IMR-90 (cell line): ENCODE data around the gene AIDA. TPM values are rescaled to one million over a fixed set of nuclear protein-coding genes. Genes with fewer than 3 reads are reported as not detected.

Source experiments
- ATAC-seq: fragments of 200-7000 bp; cut with Tn5 transposase; 2 replicates; pipeline ENCODE4 v1.9.1; 2020; ENCODE audit warnings: low read depth, mild to moderate bottlenecking, moderate library complexity
- BruUV-seq: library from RNA; stranded (reverse); fragments of 400-500 nt; replicated peaks from 2 replicates; lab custom pipeline; 2021; lab: Mats Ljungman, UMichigan
- CTCF ChIA-PET: fragments of 300-600 bp; formaldehyde crosslinking; extraction: SDS; loops from one replicate; lab custom pipeline; 2021; ENCODE audit warnings: antibody characterized with exemption; lab: Yijun Ruan, JAX
- POLR2A ChIA-PET: fragments of 300-600 bp; sonication (Branson Sonifier 250); formaldehyde crosslinking; loops from one replicate; lab custom pipeline; 2022; ENCODE audit warnings: antibody characterized with exemption; ENCODE audit not compliant: unreplicated experiment; lab: Charles Lee
- DNase-seq: peaks from one replicate; pipeline ENCODE4 v3.0.0; 2013
- H2AFZ ChIP-seq: replicated peaks from 2 replicates; pipeline ENCODE3; 2013; ENCODE audit warnings: low read length, mild to moderate bottlenecking; ENCODE audit not compliant: poor library complexity
- H2AK5ac ChIP-seq: 2 replicates; pipeline ENCODE4 v1.6.1; 2013; ENCODE audit warnings: low read depth, low read length, inconsistent platforms
- H2AK9ac ChIP-seq: replicated peaks from 2 replicates; pipeline ENCODE3; 2013; ENCODE audit warnings: mild to moderate bottlenecking, low read depth, low read length, moderate library complexity; ENCODE audit not compliant: poor library complexity
- H2BK120ac ChIP-seq: 2 replicates; pipeline ENCODE4 v1.6.1; 2013; ENCODE audit warnings: low read depth, low read length, inconsistent platforms
- H2BK15ac ChIP-seq: 3 replicates; pipeline ENCODE4 v1.6.1; 2013; ENCODE audit warnings: low read depth, low read length, inconsistent platforms
- H2BK20ac ChIP-seq: 2 replicates; pipeline ENCODE4 v1.6.1; 2013; ENCODE audit warnings: low read depth, mild to moderate bottlenecking, inconsistent platforms, low read length, moderate library complexity
- H2BK5ac ChIP-seq: 2 replicates; pipeline ENCODE4 v1.6.1; 2013; ENCODE audit warnings: mild to moderate bottlenecking, low read depth, low read length, inconsistent platforms; ENCODE audit not compliant: poor library complexity, severe bottlenecking
- H3K14ac ChIP-seq: replicated peaks from 2 replicates; pipeline ENCODE4 v1.6.1; 2013; ENCODE audit warnings: low read depth, low read length, inconsistent platforms
- H3K18ac ChIP-seq: 2 replicates; pipeline ENCODE4 v1.6.1; 2013; ENCODE audit warnings: low read depth, low read length, control low read depth
- H3K23ac ChIP-seq: 2 replicates; pipeline ENCODE4 v1.6.1; 2013; ENCODE audit warnings: low read depth, low read length, inconsistent platforms
- H3K27ac ChIP-seq: 2 replicates; pipeline ENCODE4 v1.5.1; 2013; ENCODE audit warnings: mild to moderate bottlenecking, control low read depth, low read length; ENCODE audit not compliant: insufficient read depth
- H3K27me3 ChIP-seq: 2 replicates; pipeline ENCODE4 v1.6.1; 2013; ENCODE audit warnings: low read length; ENCODE audit not compliant: control insufficient read depth, insufficient read depth
- H3K36me3 ChIP-seq: 2 replicates; pipeline ENCODE4 v1.6.1; 2013; ENCODE audit warnings: low read length, mixed read lengths; ENCODE audit not compliant: control insufficient read depth, insufficient read depth
- H3K4ac ChIP-seq: 2 replicates; pipeline ENCODE4 v1.6.1; 2013; ENCODE audit warnings: low read depth, low read length, inconsistent platforms
- H3K4me1 ChIP-seq: 2 replicates; pipeline ENCODE4 v1.6.1; 2013; ENCODE audit warnings: low read length, mixed read lengths; ENCODE audit not compliant: control insufficient read depth, insufficient read depth
- H3K4me2 ChIP-seq: 2 replicates; pipeline ENCODE4 v1.6.1; 2013; ENCODE audit warnings: low read depth, mild to moderate bottlenecking, control low read depth, low read length, moderate library complexity
- H3K4me3 ChIP-seq: 2 replicates; pipeline ENCODE4 v1.5.1; 2013; ENCODE audit warnings: low read depth, mild to moderate bottlenecking, control low read depth, low read length, moderate library complexity; ENCODE audit not compliant: insufficient read depth
- H3K56ac ChIP-seq: 2 replicates; pipeline ENCODE4 v1.6.1; 2013; ENCODE audit warnings: low read length, inconsistent platforms; ENCODE audit not compliant: insufficient read depth; ENCODE audit errors: extremely low read depth
- H3K79me1 ChIP-seq, 2 experiments: 2 replicates each; pipeline ENCODE4 v1.6.1; 2013; ENCODE audit warnings: low read length in 2 of 2, inconsistent platforms in 1 of 2, low read depth in 1 of 2
- H3K9ac ChIP-seq: 2 replicates; pipeline ENCODE4 v1.6.1; 2013; ENCODE audit warnings: low read depth, low read length, control low read depth
- H3K9me1 ChIP-seq: 2 replicates; pipeline ENCODE4 v1.6.1; 2013; ENCODE audit warnings: low read length, inconsistent platforms; ENCODE audit not compliant: insufficient read depth
- H3K9me3 ChIP-seq: 2 replicates; pipeline ENCODE4 v1.6.1; 2013; ENCODE audit warnings: low read length; ENCODE audit not compliant: control insufficient read depth, insufficient read depth
- H4K20me1 ChIP-seq: 2 replicates; pipeline ENCODE4 v1.6.1; 2013; ENCODE audit warnings: low read length, inconsistent platforms; ENCODE audit not compliant: insufficient read depth
- H4K5ac ChIP-seq: 2 replicates; pipeline ENCODE4 v1.6.1; 2013; ENCODE audit warnings: mild to moderate bottlenecking, low read depth, low read length, control low read depth
- H4K8ac ChIP-seq, 2 experiments: 2 replicates each; pipeline ENCODE4 v1.6.1; 2013; ENCODE audit warnings: low read depth in 2 of 2, low read length in 2 of 2, control low read depth in 1 of 2, inconsistent platforms in 1 of 2
- H4K91ac ChIP-seq: 2 replicates; pipeline ENCODE4 v1.6.1; 2013; ENCODE audit warnings: low read depth, low read length, inconsistent platforms; ENCODE audit not compliant: insufficient read depth
- BHLHE40 ChIP-seq: fragments of 150-350 bp; IDR thresholded peaks from 2 replicates; pipeline ENCODE4 v1.6.1; 2016; ENCODE audit warnings: mild to moderate bottlenecking, low read depth, low read length
- CEBPB ChIP-seq: IDR thresholded peaks from 2 replicates; pipeline ENCODE4 v1.6.1; 2012; ENCODE audit warnings: low read depth, low read length, improper control_type of control experiment
- CHD1 ChIP-seq: IDR thresholded peaks from 2 replicates; pipeline ENCODE4 v1.6.1; 2012; ENCODE audit warnings: low read depth, low read length, improper control_type of control experiment
- CTCF ChIP-seq: conservative IDR thresholded peaks from 2 replicates; pipeline ENCODE4 v1.5.1; 2012; ENCODE audit warnings: mild to moderate bottlenecking, low read depth, low read length, improper control_type of control experiment
- FOS ChIP-seq: fragments of 150-350 bp; IDR thresholded peaks from 2 replicates; pipeline ENCODE4 v1.6.1; 2016; ENCODE audit warnings: low read depth, low read length
- MAFK ChIP-seq: IDR thresholded peaks from 2 replicates; pipeline ENCODE4 v1.6.1; 2012; ENCODE audit warnings: low read depth, low read length, improper control_type of control experiment
- MAZ ChIP-seq: IDR thresholded peaks from 2 replicates; pipeline ENCODE4 v1.6.1; 2012; ENCODE audit warnings: low read depth, mild to moderate bottlenecking, low read length, improper control_type of control experiment, moderate library complexity, borderline replicate concordance
- MXI1 ChIP-seq: IDR thresholded peaks from 2 replicates; pipeline ENCODE4 v1.6.1; 2012; ENCODE audit warnings: low read depth, mild to moderate bottlenecking, low read length, moderate library complexity, borderline replicate concordance
- NFE2L2 ChIP-seq: fragments of 150-350 bp; IDR thresholded peaks from 2 replicates; pipeline ENCODE4 v1.6.1; 2016; ENCODE audit warnings: low read depth, mild to moderate bottlenecking, low read length
- POLR2A ChIP-seq: IDR thresholded peaks from 2 replicates; pipeline ENCODE4 v1.6.1; 2012; ENCODE audit warnings: mild to moderate bottlenecking, low read depth, low read length
- RAD21 ChIP-seq: IDR thresholded peaks from 2 replicates; pipeline ENCODE4 v1.6.1; 2012; ENCODE audit warnings: low read length, improper control_type of control experiment
- RCOR1 ChIP-seq: IDR thresholded peaks from 2 replicates; pipeline ENCODE4 v1.6.1; 2012; ENCODE audit warnings: mild to moderate bottlenecking, low read length, improper control_type of control experiment; ENCODE audit not compliant: insufficient replicate concordance
- RFX5 ChIP-seq: IDR thresholded peaks from 2 replicates; pipeline ENCODE4 v1.8.0; 2012; ENCODE audit warnings: low read depth, mild to moderate bottlenecking, low read length, moderate library complexity
- SMC3 ChIP-seq: fragments of 150-350 bp; IDR thresholded peaks from 2 replicates; pipeline ENCODE4 v1.6.1; 2016; ENCODE audit warnings: low read depth, mild to moderate bottlenecking, antibody characterized with exemption, low read length, moderate library complexity
- USF2 ChIP-seq: fragments of 150-350 bp; IDR thresholded peaks from 2 replicates; pipeline ENCODE4 v1.6.1; 2017; ENCODE audit warnings: mild to moderate bottlenecking, antibody characterized with exemption, low read length, low read depth
- WGBS, 2 experiments: methylation state at CpG; one replicate each; pipeline versions ENCODE4 v1.1.5 to v1.1.7; 2013; ENCODE audit warnings: missing lambda C conversion rate in 2 of 2; ENCODE audit not compliant: insufficient read length in 1 of 2; ENCODE audit errors: extremely low coverage in 2 of 2; 5-methylcytosine and 5-hydroxymethylcytosine counted together
- dilution Hi-C: fragments of 300-500 bp; cut with HindIII; formaldehyde crosslinking; loops from one replicate; pipeline ENCODE4 v1.14.3; 2018; ENCODE audit warnings: low sequenced_read_pairs; ENCODE audit not compliant: unreplicated experiment
- in situ Hi-C: fragments of 300-500 bp; cut with MboI; formaldehyde crosslinking; loops from 3 replicates; pipeline ENCODE4 v1.14.3; 2019; ENCODE audit warnings: low sequenced_read_pairs, inconsistent platforms, mixed read lengths
- intact Hi-C: fragments of 100-400 bp; cut with micrococcal nuclease; formaldehyde crosslinking; loops from 2 replicates; pipeline ENCODE4 v1.10.0; 2022
- polyA plus RNA-seq, 3 experiments: library from polyadenylated mRNA; depleted of rRNA; stranded (reverse); fragments of >200 nt; gene quantifications; 2 replicates each; pipeline ENCODE4 v1.2.3, GENCODE V29; 2012; ENCODE audit warnings: low replicate concordance in 1 of 3
- total RNA-seq: library from RNA; depleted of rRNA; stranded (reverse); fragments of >200 nt; gene quantifications from 2 replicates; pipeline ENCODE4 v1.2.3, GENCODE V29; 2012
- TF ChIP-seq, protein P1 (sequence below): fragments of 150-350 bp; IDR thresholded peaks from 2 replicates; pipeline ENCODE4 v1.6.1; 2016; ENCODE audit warnings: low read depth, mild to moderate bottlenecking, low read length, moderate library complexity, borderline replicate concordance

Gene AIDA
- total and polyA plus RNA-seq, 2 of the 4 experiments (the other 2 are of a cell fraction) = 47.9 to 48.6 TPM

DNA sequence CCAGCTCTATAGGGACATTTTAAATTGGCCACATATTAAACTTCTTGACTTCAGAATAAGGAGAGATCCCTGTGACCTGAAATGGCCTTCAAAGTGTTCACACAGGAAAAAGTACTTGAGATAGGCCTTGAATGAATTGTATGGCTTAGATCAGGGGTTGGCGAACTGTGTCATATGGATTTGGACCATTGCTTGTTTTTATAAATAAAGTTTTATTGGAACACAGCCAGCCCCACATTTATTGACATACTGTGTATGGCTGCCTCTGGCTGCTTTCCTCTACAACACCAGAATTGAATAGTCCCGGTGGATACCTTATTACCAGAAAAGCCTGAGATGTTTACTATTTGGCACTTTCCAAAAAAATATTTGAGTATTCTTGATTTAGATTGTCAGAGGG lies 4.1 kb upstream of the AIDA start:
- no peak overlapping the region for H3K18ac ChIP-seq
- no peaks in the 10 kb centered on the region for H3K9me3 ChIP-seq
- intact Hi-C loops (no loop called here), in situ Hi-C loops (no loop called here), dilution Hi-C loops (no loop called here)
- DNase-seq = no peak
- H3K79me1 ChIP-seq = peaks cover 9 to 26% of the 10 kb centered on the region in 2 experiments; a peak in 2 of 4 replicates
- no peak overlapping the region for H4K8ac ChIP-seq
- H2BK120ac ChIP-seq = no peak overlapping the region
- no TSS peak for BruUV-seq
- H4K91ac ChIP-seq = no peak overlapping the region
- H4K20me1 ChIP-seq = no peaks in the 10 kb centered on the region
- H3K4me1 ChIP-seq = no peaks in the 10 kb centered on the region
- no peak overlapping the region for H3K4ac ChIP-seq
- H3K27me3 ChIP-seq = no peaks in the 10 kb centered on the region
- ChIA-PET POLR2A (no interaction called here), CTCF (interaction anchor here (0.6 kb wide), 1 partner anchor 887 kb away, joined by 7 read pairs; no protein-coding TSS in a partner anchor)
- no peak overlapping the region for H2BK15ac ChIP-seq
- ATAC-seq = no peak
- TF ChIP-seq CEBPB (no peak), CTCF (no peak), RFX5 (no peak), USF2 (no peak), CHD1 (no peak), MAZ (no peak), NFE2L2 (no peak), BHLHE40 (no peak), RAD21 (no peak), FOS (no peak), MXI1 (no peak), RCOR1 (no peak), SMC3 (no peak), POLR2A (no peak), MAFK (no peak)
- TF ChIP-seq, protein P1, sequence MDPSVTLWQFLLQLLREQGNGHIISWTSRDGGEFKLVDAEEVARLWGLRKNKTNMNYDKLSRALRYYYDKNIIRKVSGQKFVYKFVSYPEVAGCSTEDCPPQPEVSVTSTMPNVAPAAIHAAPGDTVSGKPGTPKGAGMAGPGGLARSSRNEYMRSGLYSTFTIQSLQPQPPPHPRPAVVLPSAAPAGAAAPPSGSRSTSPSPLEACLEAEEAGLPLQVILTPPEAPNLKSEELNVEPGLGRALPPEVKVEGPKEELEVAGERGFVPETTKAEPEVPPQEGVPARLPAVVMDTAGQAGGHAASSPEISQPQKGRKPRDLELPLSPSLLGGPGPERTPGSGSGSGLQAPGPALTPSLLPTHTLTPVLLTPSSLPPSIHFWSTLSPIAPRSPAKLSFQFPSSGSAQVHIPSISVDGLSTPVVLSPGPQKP = no peak
- no peak overlapping the region for H4K5ac ChIP-seq
- H3K36me3 ChIP-seq = peaks cover 12% of the 10 kb centered on the region
- no peak overlapping the region for H2AK5ac ChIP-seq
- H2AK9ac ChIP-seq = no peak overlapping the region
- H3K4me2 ChIP-seq = no peak overlapping the region
- H3K9me1 ChIP-seq = no peaks in the 10 kb centered on the region
- no peak overlapping the region for H3K23ac ChIP-seq
- H3K9ac ChIP-seq = no peak overlapping the region
- H2AFZ ChIP-seq = no peak overlapping the region
- WGBS, 2 experiments = no CpG with 5 or more reads among the region's 2 CpGs
- H3K14ac ChIP-seq = no peak overlapping the region
- H2BK20ac ChIP-seq = no peak overlapping the region
- H3K56ac ChIP-seq = no peak overlapping the region
- no peak overlapping the region for H3K4me3 ChIP-seq
- H2BK5ac ChIP-seq = no peak overlapping the region
- H3K27ac ChIP-seq = no peak overlapping the region
